H54 (cell line): ENCODE results near the gene PLEKHO2.

Source experiments
- DNase-seq: peaks from one replicate; pipeline ENCODE4 v3.0.0; 2011; ENCODE audit warnings: low spot score, mixed read lengths; ENCODE audit not compliant: insufficient read length
- FAIRE-seq: peaks from 3 replicates; lab custom pipeline; 2011; peaks lifted over from hg19 to GRCh38; lab: Jason Lieb, UNC
- POLR2A ChIP-seq: IDR thresholded peaks from 2 replicates; pipeline ENCODE4 v1.6.1; 2011; ENCODE audit warnings: low read depth, mild to moderate bottlenecking, low read length

Gene PLEKHO2

GRCh38 chr15:64911311-64912186 lies 69.8 kb downstream of the PLEKHO2 start, which contains the start of gene ANKDD1A:
ANKDD1A (plus strand) TSS chr15:64911902; CDS start chr15:64911931, 29 bp downstream.
- peak; percentile 53 for DNase-seq
- no peak for TF ChIP-seq POLR2A
- no peak for FAIRE-seq

GRCh38 chr15:64912379-64913325 lies 70.9 kb downstream of the PLEKHO2 start:
- no peak for TF ChIP-seq POLR2A
- DNase-seq, result no peak
- no peak for FAIRE-seq

- TF ChIP-seq POLR2A, result no peak
- DNase-seq (no peak), FAIRE-seq (no peak)
These were observed 74.0 kb downstream of the PLEKHO2 start for GRCh38 chr15:64915518-64916227.

- TF ChIP-seq POLR2A, result no peak
- no peak for DNase-seq
- FAIRE-seq, result no peak
These were observed 74.7 kb downstream of the PLEKHO2 start for GRCh38 chr15:64916365-64916764.

GRCh38 chr15:64917211-64917610 lies 75.5 kb downstream of the PLEKHO2 start:
- no peak for TF ChIP-seq POLR2A
- FAIRE-seq (no peak), DNase-seq (no peak)
